Measurements from ENCODE around the gene CDH4.
"Not testable (repeated sequence)": the region's sequence is repeated elsewhere in the genome, so short reads cannot be mapped to it uniquely, and the experiment has no call there.

The CDH4 gene

GRCh38 chr20:61459266-61459665 lies 207.2 kb downstream of the CDH4 start:
- no peak for DNase-seq (ENCODE audit: low read depth in 2 of 2)

GRCh38 chr20:61459705-61460104 lies 207.6 kb downstream of the CDH4 start:
- no peak for DNase-seq (ENCODE audit: low read depth in 2 of 2)

GRCh38 chr20:61460261-61461052 lies 208.4 kb downstream of the CDH4 start:
- no peak for DNase-seq (ENCODE audit: low read depth in 2 of 2)

GRCh38 chr20:61461461-61461860 lies 209.4 kb downstream of the CDH4 start:
- DNase-seq (ENCODE audit: low read depth in 2 of 2) = no peak

GRCh38 chr20:61464307-61465303 lies 212.5 kb downstream of the CDH4 start:
- DNase-seq (ENCODE audit: low read depth in 2 of 2) = no peak

- DNase-seq (ENCODE audit: low read depth in 2 of 2) = no peak
Measured at GRCh38 chr20:61475729-61476128, 223.7 kb downstream of the CDH4 start.

GRCh38 chr20:61476956-61477355 lies 224.9 kb downstream of the CDH4 start:
- no peak for DNase-seq (ENCODE audit: low read depth in 2 of 2)

- DNase-seq (ENCODE audit: low read depth in 2 of 2) = no peak
Measured at GRCh38 chr20:61477451-61477861, 225.4 kb downstream of the CDH4 start.

GRCh38 chr20:61478094-61478493 lies 226.0 kb downstream of the CDH4 start:
- no peak for DNase-seq (ENCODE audit: low read depth in 2 of 2)

- no peak for DNase-seq (ENCODE audit: low read depth in 2 of 2)
Measured at GRCh38 chr20:61478611-61479305, 226.7 kb downstream of the CDH4 start.

- not testable (repeated sequence) for DNase-seq (ENCODE audit: low read depth in 2 of 2)
Measured at GRCh38 chr20:61479433-61479832, 227.4 kb downstream of the CDH4 start.

GRCh38 chr20:61480158-61480825 lies 228.2 kb downstream of the CDH4 start:
- no peak for DNase-seq (ENCODE audit: low read depth in 2 of 2)

GRCh38 chr20:61482056-61482887 lies 230.2 kb downstream of the CDH4 start:
- no peak for DNase-seq (ENCODE audit: low read depth in 2 of 2)

GRCh38 chr20:61482901-61483300 lies 230.8 kb downstream of the CDH4 start:
- no peak for DNase-seq (ENCODE audit: low read depth in 2 of 2)

- no peak for DNase-seq (ENCODE audit: low read depth in 2 of 2)
Measured at GRCh38 chr20:61483336-61484067, 231.4 kb downstream of the CDH4 start.

GRCh38 chr20:61486198-61486597 lies 234.1 kb downstream of the CDH4 start:
- DNase-seq (ENCODE audit: low read depth in 2 of 2) = no peak

- DNase-seq (ENCODE audit: low read depth in 2 of 2) = no peak
Measured at GRCh38 chr20:61487346-61487996, 235.4 kb downstream of the CDH4 start.

GRCh38 chr20:61487997-61488371 lies 235.9 kb downstream of the CDH4 start:
- no peak for DNase-seq (ENCODE audit: low read depth in 2 of 2)

- DNase-seq (ENCODE audit: low read depth in 2 of 2) = no peak
Measured at GRCh38 chr20:61490721-61491120, 238.7 kb downstream of the CDH4 start.
